ENCODE data around the gene ZFP30. TPM values are rescaled to one million over a fixed set of nuclear protein-coding genes. Genes with fewer than 3 reads are reported as not detected.

ZFP30 gene
- total and polyA plus RNA-seq, 2 of the 13 experiments (the other 11 are each of a cell fraction or from before 2014, with no cell fraction given): 3.4 to 19.2 TPM

- TF ChIP-seq E2F5 (CRISPR knock-in tag; conservative IDR thresholded peaks at IDR 0.05): no peak; the same call in 1 of the 2 replicates
- no peak; the same call in 1 of the 2 replicates for TF ChIP-seq ISL2 (CRISPR knock-in tag; IDR thresholded peaks at IDR 0.05)
- TF ChIP-seq KDM1A (CRISPR knock-in tag; IDR thresholded peaks at IDR 0.05): no peak
- TF ChIP-seq ZNF512 (CRISPR knock-in tag; IDR thresholded peaks at IDR 0.05): no peak
- TF ChIP-seq ZNF784 (CRISPR knock-in tag; IDR thresholded peaks at IDR 0.05; ENCODE audit: borderline replicate concordance): no peak; the same call in 1 of the 2 replicates
- no peak for TF ChIP-seq ZNF296 (CRISPR knock-in tag; conservative IDR thresholded peaks at IDR 0.05)
- no peak for TF ChIP-seq ZUFSP (CRISPR knock-in tag; IDR thresholded peaks at IDR 0.05; ENCODE audit: borderline replicate concordance)
- no peak for TF ChIP-seq ZNF318 (CRISPR knock-in tag; IDR thresholded peaks at IDR 0.05)
- TF ChIP-seq CENPX (CRISPR knock-in tag; IDR thresholded peaks at IDR 0.05): no peak
- no peak for TF ChIP-seq IKZF4 (CRISPR knock-in tag; IDR thresholded peaks at IDR 0.05; ENCODE audit: borderline replicate concordance, low read depth, not compliant biosample characterization)
- TF ChIP-seq TBP (CRISPR knock-in tag; IDR thresholded peaks at IDR 0.05): no peak
- no peak for TF ChIP-seq SRF (IDR thresholded peaks at IDR 0.05; ENCODE audit: low read depth, low read length)
- TF ChIP-seq RFX3 (CRISPR knock-in tag; IDR thresholded peaks at IDR 0.05): no peak
- no peak for TF ChIP-seq PBX2 (CRISPR knock-in tag; IDR thresholded peaks at IDR 0.05)
- 0 out of 2 replicates have a peak, but pooled peaks have one; percentile 75 for TF ChIP-seq CREBL2 (CRISPR knock-in tag; IDR thresholded peaks at IDR 0.05; ENCODE audit: borderline replicate concordance)
Measured at GRCh38 chr19:37655301-37655688, at the start of gene ZFP30 (continued).
